SK-N-MC (cell line): ENCODE measurements around the gene SHC4.

Source experiments
- EZH2 ChIP-seq: fragments of 200-600 bp; sonication (generic); IDR thresholded peaks from one replicate; pipeline ENCODE4 v1.6.1; 2017; ENCODE audit warnings: antibody characterized with exemption
- FOXP2 ChIP-seq: optimal IDR thresholded peaks from 2 replicates; pipeline ENCODE3; 2011; ENCODE audit warnings: mild to moderate bottlenecking, moderate library complexity; ENCODE audit not compliant: insufficient read depth; ENCODE audit errors: extremely low read length, control extremely low read depth
- POLR2AphosphoS5 ChIP-seq: IDR thresholded peaks from 2 replicates; pipeline ENCODE4 v1.6.1; 2012; ENCODE audit warnings: mild to moderate bottlenecking, low read depth, low read length, borderline replicate concordance

DNA sequence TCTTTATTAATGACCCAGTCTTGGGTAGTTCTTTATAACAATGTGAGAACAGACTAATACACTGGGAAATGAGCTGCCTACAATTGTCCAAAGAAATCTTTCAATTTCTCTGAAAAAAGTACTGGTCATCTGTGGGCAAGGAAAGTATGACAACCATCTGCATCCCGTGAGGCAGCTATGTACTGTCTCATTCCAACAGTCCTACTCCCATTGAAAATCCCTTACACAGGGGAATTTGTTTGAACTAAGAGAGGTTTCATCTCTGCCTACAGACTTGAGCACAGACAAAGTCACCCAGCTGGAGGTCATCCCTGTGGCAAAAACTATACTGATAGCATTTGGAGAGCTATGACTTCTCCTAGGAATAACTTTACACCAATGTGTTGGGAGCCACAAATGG lies 27.1 kb downstream of the SHC4 start:
- TF ChIP-seq POLR2AphosphoS5 (no peak), EZH2 (no peak), FOXP2 (no peak)
